CD4-positive, alpha-beta T cell treated with Interleukin-10 for 1 hour (primary cell): Measurements from ENCODE around the gene RELA.
"Not testable (repeated sequence)": the region's sequence is repeated elsewhere in the genome, so short reads cannot be mapped to it uniquely, and the experiment has no call there.

Experiments used
- DNase-seq: peaks from one replicate; pipeline ENCODE4 v3.0.0-alpha.2; 2020

Gene RELA

DNA sequence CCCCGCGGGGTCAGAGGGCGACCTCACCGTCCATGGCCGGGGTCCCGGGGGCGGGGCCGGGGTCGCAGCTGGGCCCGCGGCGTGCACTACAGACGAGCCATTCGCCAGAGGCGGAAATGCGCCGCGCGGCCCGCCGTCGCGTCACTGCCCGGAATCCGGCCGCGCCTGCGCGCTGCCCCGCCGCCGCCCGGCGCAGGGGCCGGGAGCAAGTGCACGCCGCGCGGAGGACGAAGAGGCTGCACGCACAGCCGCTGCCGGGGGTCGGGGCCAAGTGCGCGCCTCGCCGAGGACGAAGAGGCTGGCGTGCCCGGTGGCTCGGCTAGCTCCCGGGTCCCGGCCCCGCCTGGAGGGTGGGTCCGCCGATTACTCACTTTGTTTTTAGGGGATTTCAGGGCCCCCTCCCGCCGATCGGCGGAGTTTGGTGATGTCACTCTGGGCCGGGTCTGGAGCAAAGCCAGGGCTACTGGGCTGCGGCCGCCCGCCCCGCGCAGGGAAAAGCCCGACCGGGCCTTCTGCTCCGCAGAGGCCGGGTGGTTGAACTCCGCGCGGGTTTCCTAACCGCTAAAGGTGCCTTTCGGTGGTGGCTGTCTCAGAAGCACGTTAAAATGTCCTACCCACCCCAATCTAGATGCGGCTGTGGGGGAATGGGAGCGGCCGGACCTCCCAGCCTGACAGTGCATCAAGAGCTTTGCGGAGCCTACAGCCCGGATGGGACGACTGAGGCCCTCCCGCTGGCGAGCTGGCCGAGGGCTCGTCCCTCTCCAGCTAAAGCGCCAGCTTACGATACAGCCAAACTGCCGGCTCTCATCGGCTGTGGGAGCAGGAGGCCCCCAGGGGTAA, at the start of gene RELA:
Gene RELA (minus strand): TSS at position 118 of the 840 bp plus-strand sequence. CDS start 84 bp downstream, at position 34.
- DNase-seq = peak; percentile 94

DNA sequence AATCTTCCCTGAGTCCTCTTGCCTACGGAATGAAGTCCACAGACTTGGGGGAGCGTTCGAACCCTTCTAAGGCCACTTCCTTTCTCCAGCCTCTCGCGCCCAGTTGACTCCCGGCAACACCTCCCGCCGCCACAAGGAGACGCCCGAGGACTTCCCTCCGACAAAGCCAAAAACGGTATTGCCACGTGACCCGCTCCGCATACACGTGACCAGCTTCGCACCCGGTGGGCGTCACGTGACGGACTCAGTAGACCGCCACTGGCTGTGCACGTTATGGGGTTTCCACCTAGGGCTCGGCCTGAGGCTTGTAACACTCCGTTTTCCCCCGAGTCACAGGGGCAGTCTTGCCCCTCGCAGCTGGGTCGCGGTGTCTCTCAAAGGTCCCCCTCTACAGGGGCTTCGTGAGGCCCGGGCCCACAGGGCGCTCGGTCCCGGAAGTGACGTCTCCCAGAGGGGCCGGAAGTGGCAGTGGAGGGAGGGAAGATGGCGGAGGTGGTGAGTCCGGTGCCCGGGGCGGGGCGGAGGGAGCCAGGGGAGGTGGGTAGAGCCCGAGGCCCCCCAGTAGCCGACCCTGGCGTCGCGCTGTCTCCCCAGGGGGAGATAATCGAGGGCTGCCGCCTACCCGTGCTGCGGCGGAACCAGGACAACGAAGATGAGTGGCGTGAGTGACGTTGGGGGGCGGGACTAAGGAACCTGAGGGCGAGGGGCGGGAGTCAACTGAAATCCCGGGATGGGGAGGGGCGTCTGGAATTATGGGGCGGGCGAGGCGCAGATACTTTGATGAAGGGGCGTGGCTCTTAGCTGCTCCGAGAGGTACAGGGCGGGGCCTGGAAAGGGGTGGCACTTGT, 49.3 kb upstream of the RELA start, which contains the start of gene KAT5:
Gene KAT5 (plus strand): TSS at position 468 of the 848 bp plus-strand sequence. CDS start 16 bp downstream, at position 484.
- DNase-seq = peak; percentile 97

- no peak for DNase-seq
These were observed 47.7 kb upstream of the RELA start for GRCh38 chr11:65710421-65710820.

- DNase-seq = no peak
These were observed 46.9 kb upstream of the RELA start for GRCh38 chr11:65709661-65710060.

- no peak for DNase-seq
These were observed 45.7 kb upstream of the RELA start for GRCh38 chr11:65708451-65708850.

- not testable (repeated sequence) for DNase-seq
These were observed 44.3 kb upstream of the RELA start for GRCh38 chr11:65707002-65707401.

DNA sequence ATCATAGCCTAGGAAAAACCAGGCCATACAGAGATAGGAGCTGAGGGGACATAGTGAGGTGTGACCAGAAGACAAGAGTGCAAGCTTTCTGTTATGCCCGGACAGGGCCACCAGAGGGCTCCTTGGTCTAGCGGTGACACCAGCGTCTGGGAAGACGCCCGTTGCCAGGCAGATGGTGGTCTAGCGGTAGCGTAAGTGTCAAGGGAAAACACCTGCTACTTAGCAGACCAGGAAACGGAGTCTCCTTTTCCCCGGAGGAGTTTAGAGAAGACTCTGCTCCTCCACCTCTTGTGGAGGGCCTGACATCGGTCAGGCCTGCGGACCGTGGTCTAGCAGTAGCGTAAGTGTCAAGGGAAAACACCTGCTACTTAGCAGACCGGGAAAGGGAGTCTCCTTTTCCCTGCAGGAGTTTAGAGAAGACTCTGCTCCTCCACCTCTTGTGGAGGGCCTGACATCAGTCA, 43.6 kb upstream of the RELA start:
- peak; percentile 84 for DNase-seq

DNA sequence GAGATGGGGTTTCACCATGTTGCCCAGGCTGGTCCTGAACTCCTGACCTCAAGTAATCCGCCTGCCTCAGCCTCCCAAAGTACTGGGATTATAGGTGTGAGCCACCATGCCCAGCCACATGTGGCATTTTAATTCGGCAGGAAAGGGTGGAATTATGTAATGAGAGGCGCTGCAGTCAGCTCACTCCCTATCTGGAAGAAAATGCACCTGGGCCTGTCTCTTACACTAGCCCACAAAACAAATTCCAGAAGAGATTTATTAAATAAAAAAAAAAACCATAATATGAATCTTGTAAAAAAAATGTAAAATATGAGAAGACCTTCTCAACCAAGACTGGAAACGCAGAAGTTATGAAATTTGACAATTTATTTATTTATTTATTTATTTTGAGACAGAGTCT, 41.1 kb upstream of the RELA start:
- no peak for DNase-seq

DNA sequence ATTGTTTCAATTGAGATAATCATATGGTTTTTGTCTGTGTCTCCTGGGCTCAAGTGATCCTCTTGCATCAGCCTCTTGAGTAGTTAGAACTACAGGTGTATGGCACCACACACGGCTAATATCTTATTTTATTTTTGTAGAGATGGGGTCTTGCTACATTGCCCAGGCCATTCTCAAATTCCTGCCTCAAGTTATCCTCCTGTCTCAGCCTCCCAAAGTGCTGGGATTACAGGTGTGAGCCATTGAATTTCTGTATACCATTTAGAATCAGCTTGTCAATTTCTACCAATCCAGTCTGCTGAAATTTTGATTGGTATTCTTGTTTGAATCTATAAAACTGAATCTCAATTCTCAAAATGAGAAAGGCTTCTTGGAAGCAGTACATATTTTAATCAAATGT, 39.0 kb upstream of the RELA start:
- no peak for DNase-seq

GRCh38 chr11:65700399-65700798, 37.7 kb upstream of the RELA start:
- DNase-seq = no peak

GRCh38 chr11:65699306-65699705, 36.6 kb upstream of the RELA start:
- DNase-seq = no peak

GRCh38 chr11:65698205-65698604, 35.5 kb upstream of the RELA start:
- DNase-seq = no peak

- DNase-seq = no peak
These were observed 34.3 kb upstream of the RELA start for GRCh38 chr11:65696802-65697552.

- no peak for DNase-seq
These were observed 32.9 kb upstream of the RELA start for GRCh38 chr11:65695459-65696241.

- DNase-seq = no peak
These were observed 29.7 kb upstream of the RELA start for GRCh38 chr11:65692367-65692766.

- not testable (repeated sequence) for DNase-seq
These were observed 29.1 kb upstream of the RELA start for GRCh38 chr11:65691847-65692246.

GRCh38 chr11:65685981-65686380, 23.3 kb upstream of the RELA start:
- no peak for DNase-seq

DNA sequence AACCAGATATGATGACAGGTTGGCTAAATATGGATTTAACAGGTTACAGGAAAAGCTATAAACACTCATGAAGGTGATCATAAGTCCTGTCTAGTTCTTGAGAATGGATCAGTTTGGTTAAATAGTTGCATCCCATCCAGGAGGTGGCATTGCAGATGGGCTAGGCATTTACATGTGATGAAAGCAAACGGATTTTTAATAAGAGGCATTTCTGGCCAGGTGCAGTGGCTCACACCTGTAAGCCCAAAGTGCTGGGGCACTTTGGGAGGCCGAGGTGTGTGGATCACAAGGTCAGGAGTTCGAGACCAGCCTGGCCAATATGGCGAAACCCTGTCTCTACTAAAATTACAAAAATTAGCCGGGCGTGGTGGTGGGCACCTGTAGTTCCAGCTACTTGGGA, 20.8 kb upstream of the RELA start:
- not testable (repeated sequence) for DNase-seq

DNA sequence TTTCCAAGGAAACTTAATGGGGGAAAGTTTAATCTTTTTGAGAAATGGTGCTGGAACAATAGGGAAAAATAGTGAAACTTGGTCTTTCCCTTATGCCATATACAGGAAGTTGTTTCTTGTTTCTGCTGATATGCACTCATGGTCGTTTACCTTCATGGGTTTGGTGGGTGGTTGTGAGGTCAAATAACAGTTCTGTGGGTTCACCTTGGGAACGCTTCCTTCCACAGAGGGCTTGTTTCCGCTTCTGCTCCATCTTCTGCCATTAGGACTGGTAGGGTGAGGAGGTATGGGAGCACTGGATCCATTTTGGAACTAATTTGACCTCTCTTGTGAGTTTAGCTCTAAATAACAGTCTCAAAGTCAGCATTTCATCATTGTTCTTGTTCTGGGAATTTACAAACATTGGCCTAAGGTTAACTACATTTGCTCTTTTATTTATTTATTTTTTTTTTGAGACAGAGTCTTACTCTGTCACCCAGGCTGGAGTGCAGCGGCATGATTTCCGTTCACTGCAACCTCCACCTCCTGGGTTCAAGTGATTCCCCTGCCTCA, 17.6 kb upstream of the RELA start:
- no peak for DNase-seq

GRCh38 chr11:65672982-65673381, 10.3 kb upstream of the RELA start:
- no peak for DNase-seq

- no peak for DNase-seq
These were observed 9.6 kb upstream of the RELA start for GRCh38 chr11:65672180-65672860.
